A549 treated with AZD2906 at 1 μM for 4 hours (cell line): ENCODE results near the gene EIF4EBP3. TPM values are rescaled to one million over a fixed set of nuclear protein-coding genes. Genes with fewer than 3 reads are reported as not detected.

ENCODE experiments used
- total RNA-seq: library from RNA; stranded (reverse); fragments of 200-300 nt; extraction: Qiagen RNA extraction; gene quantifications from 5 replicates; pipeline ENCODE4 v1.2.3, GENCODE V29; 2022

Gene EIF4EBP3
- total RNA-seq: 1.4 to 3.2 TPM (median 2.3 TPM) in 5 replicates

GRCh38 chr5:140547508-140548299 lies at the start of gene EIF4EBP3:
EIF4EBP3 (plus strand) TSS chr5:140547662; CDS start chr5:140547738, 76 bp downstream.

GRCh38 chr5:140557136-140557805 lies 9.8 kb downstream of the EIF4EBP3 start, which contains the start of gene SRA1:
SRA1 (minus strand) TSS chr5:140557473; CDS start chr5:140557452, 21 bp downstream.

GRCh38 chr5:140564196-140565023 lies 16.9 kb downstream of the EIF4EBP3 start, which contains the start of the genes APBB3 and SLC35A4:
APBB3 (minus strand) TSS chr5:140564598; CDS start chr5:140564245, 353 bp downstream.
SLC35A4 (plus strand) TSS chr5:140564828; CDS start chr5:140567170, 2,342 bp downstream.

Other genes starting within 250 kb of the EIF4EBP3 start
- gene PFDN1, start 244.6 kb upstream of the EIF4EBP3 start, total RNA-seq: 86.1 to 120 TPM (median 90.6 TPM) in 5 replicates
- 5.7 to 7.7 TPM (median 6.5 TPM) in 5 replicates for gene HBEGF, start 201.1 kb upstream of the EIF4EBP3 start, total RNA-seq
- gene SLC4A9, start 187.5 kb upstream of the EIF4EBP3 start, total RNA-seq: 0.02 to 0.03 TPM in 2 of 5 replicates, not detected in the others
- gene ANKHD1, start 145.8 kb upstream of the EIF4EBP3 start, total RNA-seq: 41.8 to 52.0 TPM (median 47.5 TPM) in 5 replicates
- gene SRA1, start 9.8 kb downstream of the EIF4EBP3 start, total RNA-seq: 36.5 to 50.1 TPM (median 40.3 TPM) in 5 replicates
- gene APBB3, start 16.9 kb downstream of the EIF4EBP3 start, total RNA-seq: 3.6 to 7.1 TPM (median 5.5 TPM) in 5 replicates
- 75.7 to 87.0 TPM (median 80.0 TPM) in 5 replicates for gene SLC35A4, start 17.2 kb downstream of the EIF4EBP3 start, total RNA-seq
- gene CD14, start 85.5 kb downstream of the EIF4EBP3 start, total RNA-seq: 3.2 to 4.2 TPM (median 4.0 TPM) in 5 replicates
- 10.6 to 14.5 TPM (median 12.3 TPM) in 5 replicates for gene TMCO6, start 91.8 kb downstream of the EIF4EBP3 start, total RNA-seq
- gene NDUFA2, start 100.0 kb downstream of the EIF4EBP3 start, total RNA-seq: 100 to 127 TPM (median 113 TPM) in 5 replicates
- 84.1 to 119 TPM (median 90.9 TPM) in 5 replicates for gene IK, start 100.2 kb downstream of the EIF4EBP3 start, total RNA-seq
- gene WDR55, start 117.2 kb downstream of the EIF4EBP3 start, total RNA-seq: 27.3 to 29.3 TPM (median 27.7 TPM) in 5 replicates
- 0.42 to 0.92 TPM (median 0.60 TPM) in 5 replicates for gene DND1, start 125.9 kb downstream of the EIF4EBP3 start, total RNA-seq
- gene HARS1, start 143.7 kb downstream of the EIF4EBP3 start, total RNA-seq: 71.6 to 81.2 TPM (median 75.8 TPM) in 5 replicates
- gene HARS2, start 143.8 kb downstream of the EIF4EBP3 start, total RNA-seq: 34.5 to 42.0 TPM (median 36.8 TPM) in 5 replicates
- 77.3 to 107 TPM (median 81.6 TPM) in 5 replicates for gene ZMAT2, start 152.8 kb downstream of the EIF4EBP3 start, total RNA-seq
- 0.14 to 0.26 TPM (median 0.22 TPM) in 5 replicates for gene PCDHA1, start 238.5 kb downstream of the EIF4EBP3 start, total RNA-seq
- 0.02 to 0.09 TPM (median 0.06 TPM) in 5 replicates for gene PCDHA2, start 247.2 kb downstream of the EIF4EBP3 start, total RNA-seq